HG02938 (cell line): Measurements from ENCODE around the gene SLC12A5.

Experiments
- ATAC-seq: cut with Tn5 transposase; IDR thresholded peaks from one replicate; pipeline ENCODE4 v1.9.1; 2021; ENCODE audit warnings: mild to moderate bottlenecking, moderate library complexity; ENCODE audit not compliant: unreplicated experiment

SLC12A5 gene

DNA sequence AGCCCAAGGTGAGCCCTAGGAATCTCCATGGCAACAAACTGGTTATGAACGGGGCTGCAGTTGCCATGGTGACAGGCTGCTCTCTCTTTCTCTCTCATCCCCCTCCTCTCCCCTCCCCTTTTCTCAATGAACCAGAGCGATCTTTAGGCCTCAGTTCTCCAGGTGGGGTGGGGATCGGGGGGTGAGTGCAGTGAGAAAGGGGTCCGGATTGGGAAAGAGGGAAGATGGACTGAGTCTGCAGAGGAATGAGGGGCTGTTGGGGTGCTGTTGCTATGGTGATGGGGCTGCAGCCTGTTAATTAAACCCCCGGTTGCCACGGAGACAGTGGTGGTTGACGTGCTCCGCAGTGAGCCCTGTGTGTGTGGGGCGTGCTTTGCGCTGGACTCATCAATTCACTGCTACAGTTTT lies 3.6 kb upstream of the SLC12A5 start:
- no peak for ATAC-seq

DNA sequence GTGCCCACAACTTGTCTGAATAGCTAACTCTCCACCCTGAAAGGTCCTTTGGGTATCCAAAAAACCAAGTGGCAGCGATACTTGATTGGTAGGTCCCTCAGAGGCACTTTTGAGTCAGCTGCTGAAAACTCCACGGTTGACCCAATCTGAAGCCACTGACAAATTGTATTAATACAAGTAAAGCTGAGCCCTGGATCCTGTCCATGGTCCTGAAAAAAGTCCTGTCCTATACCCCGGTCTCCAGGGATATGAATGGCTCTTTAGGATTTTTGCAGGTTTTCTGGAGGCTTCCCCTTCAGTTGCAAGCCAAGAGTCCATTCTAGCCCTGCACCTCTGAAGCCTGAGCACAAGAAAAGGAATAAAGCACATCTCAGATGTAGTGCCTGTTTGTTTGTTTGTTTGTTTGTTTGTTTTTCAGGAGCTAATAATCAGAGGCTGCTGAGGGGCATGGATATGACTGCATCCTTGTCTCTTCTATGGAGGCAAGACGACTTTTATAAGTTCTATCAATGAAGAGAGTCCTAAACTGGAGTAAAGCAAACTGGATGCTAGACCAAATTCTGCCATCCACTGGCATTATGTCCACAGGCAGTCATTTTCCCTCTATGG lies 1.7 kb upstream of the SLC12A5 start:
- no peak for ATAC-seq

- no peak for ATAC-seq
These were observed 905 bp upstream of the SLC12A5 start for GRCh38 chr20:46028110-46028509.

- ATAC-seq = no peak
These were observed 1.4 kb downstream of the SLC12A5 start for GRCh38 chr20:46030284-46031013.

GRCh38 chr20:46031014-46031569 lies 2.1 kb downstream of the SLC12A5 start:
- no peak for ATAC-seq

GRCh38 chr20:46031701-46032254 lies 2.8 kb downstream of the SLC12A5 start:
- ATAC-seq = no peak

DNA sequence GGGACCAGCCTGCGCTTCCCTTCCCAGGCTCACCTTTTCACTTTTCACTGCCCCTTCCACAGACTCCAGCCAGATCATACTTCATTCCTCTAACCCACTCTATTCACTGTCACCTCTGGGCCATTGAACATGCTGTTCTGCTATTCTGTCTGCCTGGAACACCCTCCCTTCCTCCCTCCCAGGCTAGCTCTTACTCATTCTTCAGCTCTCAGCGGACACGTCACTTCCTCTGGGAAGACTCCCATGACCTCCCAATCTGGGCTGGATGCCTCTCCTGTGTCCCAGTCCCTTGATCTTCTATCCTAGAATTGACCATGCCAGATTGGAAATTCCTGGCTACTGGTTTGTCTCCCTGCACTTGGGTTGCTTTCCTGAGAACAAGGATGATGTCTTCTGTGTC lies 5.0 kb downstream of the SLC12A5 start:
- ATAC-seq = no peak

DNA sequence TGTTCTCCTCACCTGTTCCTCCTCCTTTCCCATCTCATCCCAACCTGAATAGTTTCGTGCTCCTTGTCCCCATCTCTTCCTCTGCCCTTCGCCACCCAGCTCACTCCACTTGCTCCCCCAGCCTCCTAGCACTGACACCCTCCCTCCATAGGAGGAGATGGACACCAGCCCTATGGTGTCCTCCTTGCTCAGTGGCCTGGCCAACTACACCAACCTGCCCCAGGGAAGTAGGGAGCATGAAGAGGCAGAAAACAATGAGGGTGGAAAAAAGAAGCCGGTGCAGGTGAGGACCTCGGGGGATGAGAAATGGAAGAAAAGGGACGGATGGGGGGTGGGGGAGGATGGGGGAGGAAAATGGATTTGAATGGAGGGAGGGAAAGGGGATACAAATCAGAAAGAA lies 6.2 kb downstream of the SLC12A5 start:
- no peak for ATAC-seq

GRCh38 chr20:46035713-46036112 lies 6.7 kb downstream of the SLC12A5 start:
- ATAC-seq = no peak

DNA sequence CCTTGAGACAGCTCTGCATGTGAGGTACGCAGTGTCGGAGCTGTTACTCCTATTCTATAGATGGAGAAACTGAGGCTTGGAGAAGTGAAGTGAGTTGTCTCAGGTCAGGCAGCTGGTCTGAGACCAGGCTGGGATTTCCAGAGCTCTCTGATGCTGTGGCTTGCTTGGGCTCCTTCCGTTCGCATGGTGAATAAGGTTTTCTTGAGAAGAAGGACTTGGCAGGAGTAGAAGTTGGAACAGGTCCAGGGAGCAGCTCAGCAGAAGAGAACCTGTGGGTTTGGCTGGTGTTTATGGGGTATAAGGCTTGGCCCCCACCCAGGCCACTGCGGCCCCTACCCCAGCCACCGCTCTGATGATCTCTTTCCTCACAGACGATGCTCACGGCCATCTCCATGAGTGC lies 7.4 kb downstream of the SLC12A5 start:
- no peak for ATAC-seq

- no peak for ATAC-seq
These were observed 8.0 kb downstream of the SLC12A5 start for GRCh38 chr20:46037036-46037435.

DNA sequence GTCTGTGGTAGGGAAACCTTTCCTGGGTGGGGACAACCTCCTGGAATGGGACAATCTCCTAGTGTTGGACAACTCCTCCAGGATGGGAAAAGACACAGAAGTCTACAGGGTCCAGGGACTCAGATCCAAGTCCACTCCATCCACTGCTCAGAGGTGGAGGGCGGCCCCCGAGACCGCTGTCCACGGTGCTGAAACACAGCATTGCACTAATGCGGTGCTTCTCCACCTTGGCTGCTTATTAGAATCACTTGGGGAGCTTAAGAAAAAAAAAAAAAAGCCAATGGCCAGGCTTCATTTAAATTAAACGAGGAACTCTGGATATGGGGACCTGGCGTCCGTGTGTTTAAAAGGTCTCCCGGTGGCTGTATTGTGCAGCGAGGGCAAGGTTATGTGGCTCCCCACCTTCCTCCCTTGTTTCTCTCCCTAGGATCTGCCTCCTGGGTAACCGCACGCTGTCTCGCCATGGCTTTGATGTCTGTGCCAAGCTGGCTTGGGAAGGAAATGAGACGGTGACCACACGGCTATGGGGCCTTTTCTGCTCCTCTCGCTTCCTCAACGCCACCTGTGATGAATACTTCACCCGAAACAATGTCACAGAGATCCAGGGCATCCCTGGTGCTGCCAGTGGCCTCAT lies 12.0 kb downstream of the SLC12A5 start:
- ATAC-seq = no peak

DNA sequence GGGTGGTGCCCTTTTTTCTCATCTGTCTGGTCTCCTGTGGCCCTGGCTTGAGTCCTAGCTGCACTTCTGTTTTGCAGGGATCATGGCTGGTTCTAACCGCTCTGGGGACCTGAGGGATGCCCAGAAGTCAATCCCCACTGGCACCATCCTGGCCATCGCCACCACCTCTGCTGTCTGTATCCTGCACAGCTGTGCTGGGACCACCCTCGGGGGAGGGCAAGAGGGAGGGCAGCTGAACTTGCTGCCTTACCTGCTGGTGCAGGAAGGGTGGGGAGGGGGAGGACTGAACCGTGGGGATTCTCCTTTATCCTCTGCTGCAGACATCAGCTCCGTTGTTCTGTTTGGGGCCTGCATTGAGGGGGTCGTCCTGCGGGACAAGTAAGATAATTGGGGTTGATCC lies 14.5 kb downstream of the SLC12A5 start:
- no peak for ATAC-seq

GRCh38 chr20:46044896-46045295 lies 15.9 kb downstream of the SLC12A5 start:
- ATAC-seq = no peak

DNA sequence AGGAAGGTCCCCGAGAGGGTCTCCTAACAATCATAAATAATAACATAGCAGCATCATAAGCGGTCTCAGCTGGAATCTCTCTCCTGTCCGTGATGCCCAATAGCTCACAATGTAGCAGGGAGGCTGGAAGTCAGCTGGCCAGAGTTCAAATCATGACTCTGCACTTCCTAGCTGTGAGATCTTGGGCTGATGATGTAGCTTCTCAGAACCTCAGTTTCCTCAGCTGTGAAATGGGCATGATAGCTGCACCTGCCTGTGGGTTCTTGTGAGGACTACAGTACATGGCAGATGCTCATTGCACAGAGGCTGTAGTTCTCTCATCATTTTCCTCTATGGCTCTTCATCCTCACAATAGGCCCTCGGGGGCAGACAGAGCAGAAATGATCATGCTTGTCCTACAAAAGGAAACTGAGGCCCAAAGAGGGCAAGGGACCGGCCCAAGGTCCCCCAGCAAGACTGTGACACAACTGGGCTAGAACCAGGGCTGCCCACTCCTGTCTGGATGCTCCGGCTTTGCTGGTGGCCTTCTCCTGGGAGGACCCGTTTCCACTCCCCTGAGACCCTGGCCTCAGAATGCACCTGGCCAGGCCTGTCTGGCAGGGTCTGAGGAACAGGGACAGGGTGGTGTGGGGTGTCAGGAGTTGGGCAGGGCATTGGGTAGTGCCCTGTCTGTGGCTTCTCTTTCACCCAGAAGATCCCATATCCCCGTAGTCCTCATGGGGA lies 17.7 kb downstream of the SLC12A5 start:
- ATAC-seq = no peak

- no peak for ATAC-seq
These were observed 18.8 kb downstream of the SLC12A5 start for GRCh38 chr20:46047821-46048220.

- ATAC-seq = no peak
These were observed 20.2 kb downstream of the SLC12A5 start for GRCh38 chr20:46049190-46049589.

DNA sequence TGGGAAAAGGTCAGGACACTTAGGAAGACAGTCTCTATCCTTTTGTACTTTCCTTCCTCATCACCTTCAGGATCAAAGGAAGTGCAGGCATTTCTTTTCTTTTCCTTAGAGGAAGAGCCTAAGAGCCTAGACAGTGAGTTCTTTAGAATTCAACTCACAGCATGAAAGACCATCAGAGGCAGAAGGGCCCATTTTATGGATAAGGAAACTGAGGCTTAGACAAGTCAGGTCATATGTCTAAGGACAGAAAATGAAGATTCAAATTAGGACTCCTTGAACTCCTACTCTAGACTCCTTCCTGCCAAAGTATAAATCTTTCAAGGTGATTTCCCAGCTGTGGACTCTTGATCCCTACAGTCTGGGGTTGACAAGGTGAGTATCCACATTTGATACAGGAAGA lies 20.8 kb downstream of the SLC12A5 start:
- ATAC-seq = no peak

GRCh38 chr20:46050444-46050843 lies 21.4 kb downstream of the SLC12A5 start:
- no peak for ATAC-seq

- ATAC-seq = no peak
These were observed 21.9 kb downstream of the SLC12A5 start for GRCh38 chr20:46050885-46051284.
